Spleen (tissue), 7 donors: Measurements from ENCODE around the gene GPD1L.

Experiments used
- CTCF ChIP-seq, 11 experiments: fragments of 200-600 bp in 7 of 11; fragments of 450-650 bp in 4 of 11; sonication (generic) in 4 of 11; IDR thresholded peaks in 8 of 11; conservative IDR thresholded peaks in 3 of 11; 1 replicate in 7 of 11; 2 replicates in 4 of 11; pipeline versions ENCODE4 v1.4.0 to v1.8.0; 2016 to 2021; ENCODE audit warnings: antibody characterized with exemption in 11 of 11, inconsistent platforms in 4 of 11, mild to moderate bottlenecking in 1 of 11
- POLR2AphosphoS5 ChIP-seq, 3 donors: sonication (generic); formaldehyde crosslinking; IDR thresholded peaks; one replicate each; pipeline ENCODE4 v1.5.1; 2017; ENCODE audit warnings: antibody characterized with exemption in 3 of 3
- donor health status: DM: no; HTN: no; CAD: no; lungs with moderate emphysema.
- donor health status: DM: no; HTN: no; CAD: no.
- donor health status: DM: no; HTN: no; CAD: no.

GRCh38 chr3:32086464-32086863, 20.0 kb upstream of the GPD1L start:
- TF ChIP-seq POLR2AphosphoS5 (IDR thresholded peaks at IDR 0.05) = no peak
- TF ChIP-seq CTCF (IDR thresholded peaks at IDR 0.05 in 8 of 11, conservative IDR thresholded peaks at IDR 0.05 in 3 of 11) = no peak
